ENCODE measurements around the gene GRIK1. TPM values are rescaled to one million over a fixed set of nuclear protein-coding genes. Genes with fewer than 3 reads are reported as not detected.

The GRIK1 gene
- total RNA-seq, 5 donors from 2014 or later (not counting 1 experiment from before 2014, with no cell fraction given) = not detected

DNA sequence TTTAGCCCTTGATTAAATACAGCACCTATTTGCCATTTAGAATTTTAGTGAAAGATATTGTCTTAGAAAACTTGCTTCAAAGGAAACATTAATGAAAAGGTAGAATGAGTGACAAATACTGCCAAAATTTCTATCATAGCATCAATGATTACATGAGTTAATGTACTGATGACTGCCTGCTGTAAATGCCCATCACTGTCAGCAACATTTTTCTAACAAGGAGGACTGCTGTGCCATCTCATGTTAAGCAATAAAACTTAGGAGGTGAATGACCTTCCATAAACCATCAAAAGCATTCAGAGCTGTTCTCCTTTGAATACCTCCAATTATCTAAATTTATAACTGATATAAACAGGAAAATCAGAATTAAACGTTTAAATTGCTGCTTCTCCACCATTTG lies 54.3 kb downstream of the GRIK1 start:
- ATAC-seq (replicated peaks in 1 of 4) = no peak
- POLR2A ChIA-PET = no interaction called here

DNA sequence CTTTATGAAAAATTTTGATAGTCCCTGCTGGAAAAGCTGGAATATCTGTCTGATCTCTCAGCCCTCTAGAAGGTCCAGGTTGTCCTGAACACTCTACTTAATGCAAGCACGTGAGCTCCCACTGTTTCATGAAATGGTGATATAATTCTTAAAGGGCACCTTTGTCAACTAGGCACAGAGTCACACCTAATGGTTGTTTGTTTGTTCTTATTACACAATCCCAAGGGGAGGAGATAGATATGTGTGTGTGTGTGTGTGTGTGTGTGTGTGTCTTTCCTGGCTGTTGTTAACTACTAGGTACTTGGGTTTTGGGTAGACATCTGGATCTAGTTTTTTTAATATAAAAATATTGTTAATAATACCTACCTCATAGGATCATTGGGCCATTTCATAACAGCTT lies 63.9 kb downstream of the GRIK1 start:
- CTCF ChIA-PET = no interaction called here
- H3K27me3 ChIP-seq (replicated peaks in 1 of 2; ENCODE audit: control insufficient read depth in 2 of 2, extremely low read depth in 1 of 2, insufficient read depth in 2 of 2, low read length in 1 of 2) = no peaks in the 10 kb centered on the region
- no peak for ATAC-seq (replicated peaks in 1 of 4)
- Mint-ChIP-seq H3K4me3 (no peak overlapping the region), H3K4me1 (no peaks in the 10 kb centered on the region), H3K27me3 (peaks cover 0 to 23% of the 10 kb centered on the region in 2 donors), H3K27ac (no peak overlapping the region), H3K36me3 (no peaks in the 10 kb centered on the region), H3K9me3 (peaks cover 0 to 8% (median 0%) of the 10 kb centered on the region in 3 donors)
- no peaks in the 10 kb centered on the region for H3K4me1 ChIP-seq (ENCODE audit: control insufficient read depth in 1 of 2, extremely low read depth in 1 of 2, insufficient read depth in 2 of 2, low read length in 2 of 2)
- no peak for DNase-seq
- H3K27ac ChIP-seq (ENCODE audit: low read length) = no peak overlapping the region
- POLR2A ChIA-PET = no interaction called here
- WGBS (ENCODE audit: insufficient coverage) = 80% methylated on average over 1 of the region's 1 CpG
- no peaks in the 10 kb centered on the region for H3K36me3 ChIP-seq (ENCODE audit: control insufficient read depth in 2 of 2, extremely low read depth in 1 of 2, insufficient read depth in 1 of 2, low read length in 1 of 2)
- no peak overlapping the region for H3K4me3 ChIP-seq (ENCODE audit: control insufficient read depth in 1 of 2, extremely low read depth in 1 of 2, low read length in 1 of 2)
- H3K9me3 ChIP-seq = no peaks in the 10 kb centered on the region

More for the DNA sequence above, 54.3 kb downstream of the GRIK1 start:
- no CpG with 5 or more reads among the region's 1 CpG for WGBS (ENCODE audit: insufficient coverage)
- Histone ChIP-seq H3K36me3 (ENCODE audit: control insufficient read depth in 2 of 2, extremely low read depth in 1 of 2, insufficient read depth in 1 of 2, low read length in 1 of 2) (no peaks in the 10 kb centered on the region), H3K4me3 (ENCODE audit: control insufficient read depth in 1 of 2, extremely low read depth in 1 of 2, low read length in 1 of 2) (no peak overlapping the region), H3K27me3 (replicated peaks in 1 of 2; ENCODE audit: control insufficient read depth in 2 of 2, extremely low read depth in 1 of 2, insufficient read depth in 2 of 2, low read length in 1 of 2) (no peaks in the 10 kb centered on the region), H3K27ac (ENCODE audit: low read length) (no peak overlapping the region), H3K9me3 (no peaks in the 10 kb centered on the region), H3K4me1 (ENCODE audit: control insufficient read depth in 1 of 2, extremely low read depth in 1 of 2, insufficient read depth in 2 of 2, low read length in 2 of 2) (no peaks in the 10 kb centered on the region)
- H3K4me3 Mint-ChIP-seq = no peak overlapping the region
- H3K9me3 Mint-ChIP-seq = no peaks in the 10 kb centered on the region
- no peaks in the 10 kb centered on the region for H3K36me3 Mint-ChIP-seq
- DNase-seq = no peak
- CTCF ChIA-PET = no interaction called here
- no peak overlapping the region for H3K27ac Mint-ChIP-seq
- H3K27me3 Mint-ChIP-seq = no peaks in the 10 kb centered on the region
- H3K4me1 Mint-ChIP-seq = no peaks in the 10 kb centered on the region

DNA sequence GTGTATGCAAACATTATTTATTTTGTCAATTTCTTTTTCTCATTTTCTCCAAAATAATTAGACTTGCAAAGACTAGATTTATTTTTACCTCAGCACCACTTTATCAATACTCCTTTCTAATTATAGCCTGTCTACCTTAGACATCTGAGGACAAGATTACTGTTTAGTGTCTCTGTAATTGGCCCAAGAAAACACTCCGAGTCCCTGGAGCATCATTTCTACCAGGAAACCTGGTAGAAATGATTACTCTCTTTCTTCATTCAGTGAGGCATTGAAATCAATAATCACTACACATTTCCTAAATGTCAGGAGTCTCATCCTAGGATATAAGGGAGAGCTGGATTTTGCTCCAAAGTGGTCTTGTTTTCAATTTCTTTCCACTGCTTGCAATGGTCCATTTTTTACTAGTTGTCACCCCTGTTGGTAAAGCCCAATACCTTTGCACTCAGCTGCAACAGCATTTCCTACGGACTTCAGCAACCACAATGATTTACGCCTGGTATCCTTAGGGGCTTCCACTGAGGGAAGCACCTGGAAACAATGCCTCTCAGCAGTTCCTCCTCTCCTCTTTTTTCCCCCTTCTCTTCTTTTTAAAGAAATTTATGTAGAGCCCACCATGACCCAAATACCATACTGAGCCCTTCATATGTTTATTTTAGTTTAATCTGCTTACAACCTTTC lies 64.6 kb downstream of the GRIK1 start:
- DNase-seq (no peak), ATAC-seq (replicated peaks in 1 of 4) (no peak)
- H3K36me3 ChIP-seq (ENCODE audit: control insufficient read depth in 2 of 2, extremely low read depth in 1 of 2, insufficient read depth in 1 of 2, low read length in 1 of 2) = no peaks in the 10 kb centered on the region
- Mint-ChIP-seq H3K27me3 (peaks cover 0 to 23% of the 10 kb centered on the region in 2 donors), H3K9me3 (peaks cover 0 to 8% (median 0%) of the 10 kb centered on the region in 3 donors), H3K4me3 (no peak overlapping the region), H3K4me1 (no peaks in the 10 kb centered on the region), H3K27ac (no peak overlapping the region), H3K36me3 (no peaks in the 10 kb centered on the region)
- H3K4me1 ChIP-seq (ENCODE audit: control insufficient read depth in 1 of 2, extremely low read depth in 1 of 2, insufficient read depth in 2 of 2, low read length in 2 of 2) = no peaks in the 10 kb centered on the region
- no peaks in the 10 kb centered on the region for H3K27me3 ChIP-seq (replicated peaks in 1 of 2; ENCODE audit: control insufficient read depth in 2 of 2, extremely low read depth in 1 of 2, insufficient read depth in 2 of 2, low read length in 1 of 2)
- H3K4me3 ChIP-seq (ENCODE audit: control insufficient read depth in 1 of 2, extremely low read depth in 1 of 2, low read length in 1 of 2) = no peak overlapping the region
- H3K27ac ChIP-seq (ENCODE audit: low read length) = no peak overlapping the region
- H3K9me3 ChIP-seq = no peaks in the 10 kb centered on the region
- POLR2A ChIA-PET = no interaction called here
- 80% methylated on average over 1 of the region's 3 CpGs for WGBS (ENCODE audit: insufficient coverage)
- CTCF ChIA-PET = no interaction called here

DNA sequence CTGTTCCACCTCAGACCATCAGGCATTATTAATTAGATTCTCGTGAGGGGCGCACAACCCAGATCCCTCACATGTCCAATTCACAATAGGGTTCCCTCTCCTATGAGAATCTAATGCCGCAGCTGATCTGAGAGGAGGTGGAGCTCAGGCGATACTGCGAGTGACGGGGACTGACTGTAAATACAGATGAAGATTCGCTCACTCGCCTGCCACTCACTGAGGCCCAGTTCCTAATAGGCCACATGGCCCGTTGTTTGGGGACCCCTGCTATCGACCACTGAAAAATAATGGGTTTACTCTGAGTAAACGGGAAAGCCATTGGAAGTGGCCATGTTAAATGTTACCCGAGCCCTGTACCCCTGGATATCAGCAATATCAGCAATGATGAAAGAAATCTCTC lies 65.9 kb downstream of the GRIK1 start:
- ChIA-PET POLR2A (no interaction called here), CTCF (interaction anchor here in 1 of 2 donors (0.6 kb wide), 1 partner anchor 79 kb away, joined by 3 read pairs; no protein-coding TSS in a partner anchor)
- H3K4me1 ChIP-seq (ENCODE audit: control insufficient read depth in 1 of 2, extremely low read depth in 1 of 2, insufficient read depth in 2 of 2, low read length in 2 of 2) = no peaks in the 10 kb centered on the region
- no peaks in the 10 kb centered on the region for H3K36me3 Mint-ChIP-seq
- no peaks in the 10 kb centered on the region for H3K9me3 ChIP-seq
- H3K4me3 ChIP-seq (ENCODE audit: control insufficient read depth in 1 of 2, extremely low read depth in 1 of 2, low read length in 1 of 2) = no peak overlapping the region
- H3K9me3 Mint-ChIP-seq = peaks cover 0 to 8% (median 0%) of the 10 kb centered on the region in 3 donors
- ATAC-seq (replicated peaks in 1 of 4) = no peak
- WGBS (ENCODE audit: insufficient coverage) = 92% methylated on average over 9 of the region's 12 CpGs
- H3K27ac ChIP-seq (ENCODE audit: low read length) = no peak overlapping the region
- H3K27me3 Mint-ChIP-seq = peaks cover 0 to 20% of the 10 kb centered on the region in 2 donors
- H3K4me1 Mint-ChIP-seq = no peaks in the 10 kb centered on the region
- no peak for DNase-seq
- no peak overlapping the region for H3K27ac Mint-ChIP-seq
- H3K36me3 ChIP-seq (ENCODE audit: control insufficient read depth in 2 of 2, extremely low read depth in 1 of 2, insufficient read depth in 1 of 2, low read length in 1 of 2) = no peaks in the 10 kb centered on the region
- no peak overlapping the region for H3K4me3 Mint-ChIP-seq
- H3K27me3 ChIP-seq (replicated peaks in 1 of 2; ENCODE audit: control insufficient read depth in 2 of 2, extremely low read depth in 1 of 2, insufficient read depth in 2 of 2, low read length in 1 of 2) = no peaks in the 10 kb centered on the region

DNA sequence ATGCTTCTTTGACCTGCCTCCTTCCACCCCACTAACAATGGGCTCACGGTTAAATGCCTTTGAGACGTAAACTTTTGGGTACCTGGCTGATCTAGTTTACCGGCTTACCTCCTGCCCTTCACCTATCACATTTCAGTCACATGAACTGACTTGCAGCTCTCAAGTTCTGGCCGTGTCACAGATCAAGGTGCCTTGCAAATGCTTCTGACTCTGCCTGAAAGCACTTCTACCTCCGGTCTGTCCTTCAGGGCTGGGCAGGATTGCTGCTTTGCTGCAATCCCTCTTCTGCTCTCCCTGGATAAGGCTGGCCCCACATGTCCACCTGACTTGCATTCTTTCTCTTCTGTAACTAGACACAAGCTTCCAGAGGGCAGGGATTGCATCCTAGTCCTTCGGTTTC lies 69.0 kb downstream of the GRIK1 start:
- ATAC-seq (replicated peaks in 1 of 4) = no peak
- H3K4me3 ChIP-seq (ENCODE audit: control insufficient read depth in 1 of 2, extremely low read depth in 1 of 2, low read length in 1 of 2) = no peak overlapping the region
- H3K27me3 ChIP-seq (replicated peaks in 1 of 2; ENCODE audit: control insufficient read depth in 2 of 2, extremely low read depth in 1 of 2, insufficient read depth in 2 of 2, low read length in 1 of 2) = no peaks in the 10 kb centered on the region
- ChIA-PET CTCF (no interaction called here), POLR2A (no interaction called here)
- H3K4me3 Mint-ChIP-seq = no peak overlapping the region
- H3K36me3 Mint-ChIP-seq = no peaks in the 10 kb centered on the region
- 83% methylated on average over 5 of the region's 6 CpGs for WGBS (ENCODE audit: insufficient coverage)
- H3K9me3 ChIP-seq = no peaks in the 10 kb centered on the region
- no peak for DNase-seq
- H3K9me3 Mint-ChIP-seq = no peaks in the 10 kb centered on the region
- H3K4me1 ChIP-seq (ENCODE audit: control insufficient read depth in 1 of 2, extremely low read depth in 1 of 2, insufficient read depth in 2 of 2, low read length in 2 of 2) = no peaks in the 10 kb centered on the region
- peaks cover 3 to 16% of the 10 kb centered on the region in 2 donors for H3K27me3 Mint-ChIP-seq
- no peak overlapping the region for H3K27ac Mint-ChIP-seq
- H3K4me1 Mint-ChIP-seq = no peaks in the 10 kb centered on the region
- no peak overlapping the region for H3K27ac ChIP-seq (ENCODE audit: low read length)
- H3K36me3 ChIP-seq (ENCODE audit: control insufficient read depth in 2 of 2, extremely low read depth in 1 of 2, insufficient read depth in 1 of 2, low read length in 1 of 2) = no peaks in the 10 kb centered on the region

DNA sequence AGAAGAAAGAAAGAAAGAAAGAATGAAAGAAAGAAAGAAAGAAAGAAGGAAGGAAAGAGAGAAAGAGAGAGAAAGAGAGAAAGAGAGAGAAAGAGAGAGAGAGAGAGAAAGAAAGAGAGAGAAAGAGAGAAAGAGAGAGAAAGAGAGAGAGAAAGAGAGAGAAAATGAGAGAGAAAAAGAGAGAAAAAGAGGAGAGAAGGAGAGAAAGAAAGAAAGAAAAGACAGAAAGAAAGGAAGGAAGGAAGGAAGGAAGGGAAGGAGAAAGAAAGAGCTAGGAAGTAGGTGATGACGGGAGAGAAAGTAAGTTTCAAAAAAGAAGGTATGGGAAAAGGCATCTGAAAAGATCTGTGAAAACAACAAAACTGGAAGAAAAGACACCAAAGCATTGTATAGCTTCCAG lies 72.0 kb downstream of the GRIK1 start:
- WGBS (ENCODE audit: insufficient coverage) = 80% methylated on average over 1 of the region's 1 CpG
- ChIA-PET POLR2A (no interaction called here), CTCF (no interaction called here)
- no peaks in the 10 kb centered on the region for H3K9me3 Mint-ChIP-seq
- Histone ChIP-seq H3K4me3 (ENCODE audit: control insufficient read depth in 1 of 2, extremely low read depth in 1 of 2, low read length in 1 of 2) (no peak overlapping the region), H3K4me1 (ENCODE audit: control insufficient read depth in 1 of 2, extremely low read depth in 1 of 2, insufficient read depth in 2 of 2, low read length in 2 of 2) (no peaks in the 10 kb centered on the region), H3K27me3 (replicated peaks in 1 of 2; ENCODE audit: control insufficient read depth in 2 of 2, extremely low read depth in 1 of 2, insufficient read depth in 2 of 2, low read length in 1 of 2) (no peaks in the 10 kb centered on the region), H3K9me3 (no peaks in the 10 kb centered on the region), H3K36me3 (ENCODE audit: control insufficient read depth in 2 of 2, extremely low read depth in 1 of 2, insufficient read depth in 1 of 2, low read length in 1 of 2) (no peaks in the 10 kb centered on the region), H3K27ac (ENCODE audit: low read length) (no peak overlapping the region)
- no peaks in the 10 kb centered on the region for H3K36me3 Mint-ChIP-seq
- no peak overlapping the region for H3K27ac Mint-ChIP-seq
- ATAC-seq (replicated peaks in 1 of 4) (no peak), DNase-seq (no peak)
- H3K4me1 Mint-ChIP-seq = no peaks in the 10 kb centered on the region
- H3K4me3 Mint-ChIP-seq = no peak overlapping the region
- H3K27me3 Mint-ChIP-seq = peaks cover 5 to 11% of the 10 kb centered on the region in 2 donors

DNA sequence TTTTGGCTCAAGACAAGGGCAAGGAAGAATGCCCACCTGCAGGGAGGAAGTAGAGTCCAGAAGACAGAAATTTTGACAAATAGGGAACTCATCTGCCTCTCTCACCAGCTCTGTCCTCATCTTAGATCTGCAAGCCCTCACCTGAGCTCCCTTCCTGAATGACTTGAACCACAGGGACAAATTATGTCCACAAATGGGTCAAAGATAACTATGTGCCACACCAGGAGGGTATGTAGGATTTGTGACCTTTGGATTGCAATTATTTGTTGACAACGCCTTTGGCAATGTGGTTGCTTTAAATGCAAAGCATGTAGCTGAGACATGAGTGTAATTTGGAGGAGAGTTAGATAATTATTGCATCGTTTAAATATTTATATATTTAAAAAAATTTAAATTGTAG lies 79.5 kb downstream of the GRIK1 start:
- no peak for DNase-seq
- H3K27me3 ChIP-seq (replicated peaks in 1 of 2; ENCODE audit: control insufficient read depth in 2 of 2, extremely low read depth in 1 of 2, insufficient read depth in 2 of 2, low read length in 1 of 2) = no peaks in the 10 kb centered on the region
- no peaks in the 10 kb centered on the region for H3K9me3 ChIP-seq
- Mint-ChIP-seq H3K9me3 (no peaks in the 10 kb centered on the region), H3K27ac (no peak overlapping the region), H3K36me3 (no peaks in the 10 kb centered on the region), H3K27me3 (peaks cover 2 to 8% of the 10 kb centered on the region in 2 donors), H3K4me1 (no peaks in the 10 kb centered on the region), H3K4me3 (no peak overlapping the region)
- H3K36me3 ChIP-seq (ENCODE audit: control insufficient read depth in 2 of 2, extremely low read depth in 1 of 2, insufficient read depth in 1 of 2, low read length in 1 of 2) = no peaks in the 10 kb centered on the region
- no peak for ATAC-seq (replicated peaks in 1 of 4)
- no peaks in the 10 kb centered on the region for H3K4me1 ChIP-seq (ENCODE audit: control insufficient read depth in 1 of 2, extremely low read depth in 1 of 2, insufficient read depth in 2 of 2, low read length in 2 of 2)
- no peak overlapping the region for H3K4me3 ChIP-seq (ENCODE audit: control insufficient read depth in 1 of 2, extremely low read depth in 1 of 2, low read length in 1 of 2)
- 71% methylated on average over 1 of the region's 2 CpGs for WGBS (ENCODE audit: insufficient coverage)
- no peak overlapping the region for H3K27ac ChIP-seq (ENCODE audit: low read length)
- POLR2A ChIA-PET = no interaction called here
- CTCF ChIA-PET = interaction anchor here in 1 of 2 donors (0.6 kb wide), 1 partner anchor 383 kb away, joined by 3 read pairs; no protein-coding TSS in a partner anchor

Data from T-cell (primary cell).